ENCODE data around the gene EFHD1. TPM values are rescaled to one million over a fixed set of nuclear protein-coding genes. Genes with fewer than 3 reads are reported as not detected.

Gene EFHD1
- total and polyA plus RNA-seq, 9 of the 15 experiments (the other 6 are each of a cell fraction or from before 2014, with no cell fraction given): 0.66 to 9.1 (median 2.0) TPM

DNA sequence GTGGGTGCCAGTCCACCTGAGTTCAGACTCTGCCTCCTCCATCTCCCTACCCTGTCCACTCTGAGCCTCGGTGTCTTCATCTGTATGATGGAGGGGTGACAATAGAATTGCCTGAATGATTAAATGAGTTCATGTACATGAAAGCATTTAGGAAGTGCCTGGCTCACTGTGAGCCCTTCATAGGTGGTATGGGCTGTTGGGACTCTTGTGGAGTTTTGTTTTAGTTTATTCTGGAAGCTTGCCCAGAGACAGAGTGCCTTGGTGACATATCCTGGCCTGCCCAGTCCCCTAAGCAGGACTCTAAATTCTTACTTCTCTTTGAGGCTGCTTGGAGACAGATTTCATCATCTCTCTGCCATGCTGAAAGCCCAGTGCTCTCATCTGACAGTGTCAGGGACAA is 39.2 kb downstream of the EFHD1 start:
- ChIA-PET POLR2A (no interaction called here), CTCF (ENCODE audit: low intra/inter-chr PET ratio) (no interaction called here)
- Histone ChIP-seq H3K9ac (ENCODE audit: insufficient read depth in 1 of 2, low read depth in 2 of 2, low read length in 2 of 2) (no peak overlapping the region), H3K4me3 (no peak overlapping the region), H3K9me1 (ENCODE audit: control insufficient read depth, insufficient read depth, low read length) (no peaks in the 10 kb centered on the region), H3K79me2 (ENCODE audit: control insufficient read depth, insufficient read depth, low read length) (no peaks in the 10 kb centered on the region), H4K20me1 (replicated peaks; ENCODE audit: control insufficient read depth, insufficient read depth, low read length) (no peaks in the 10 kb centered on the region), H3K4me2 (ENCODE audit: insufficient read depth, low read length) (no peak overlapping the region), H3K9me3 (replicated peaks; ENCODE audit: control insufficient read depth, insufficient read depth, low read depth, low read length) (no peaks in the 10 kb centered on the region), H3K36me3 (ENCODE audit: control insufficient read depth, insufficient read depth, low read length) (no peaks in the 10 kb centered on the region), H3K4me1 (replicated peaks in 1 of 2; ENCODE audit: control insufficient read depth in 2 of 2, insufficient read depth in 2 of 2, low read length in 2 of 2) (no peaks in the 10 kb centered on the region; a peak in 2 of 5 replicates), H3K27ac (ENCODE audit: extremely low read depth, low read depth, low read length) (no peak overlapping the region), H3K27me3 (ENCODE audit: control insufficient read depth in 2 of 2, insufficient read depth in 2 of 2, low read length in 2 of 2) (peaks cover 0 to 4% of the 10 kb centered on the region in 2 experiments; a peak in 3 of 5 replicates), H2AFZ (ENCODE audit: low read depth, low read length) (no peak overlapping the region)
- no peak for ATAC-seq
- no CpG with 5 or more reads among the region's 1 CpG for WGBS (ENCODE audit: insufficient coverage, low coverage, missing lambda C conversion rate)
- FAIRE-seq: no peak
- no TSS peak for BruUV-seq (replicated peaks)
- no peak for DNase-seq (ENCODE audit: extremely low read depth in 1 of 4, low spot score in 3 of 4)
- in situ Hi-C loops (cut with MboI): no loop called here
- TF ChIP-seq, protein P1, sequence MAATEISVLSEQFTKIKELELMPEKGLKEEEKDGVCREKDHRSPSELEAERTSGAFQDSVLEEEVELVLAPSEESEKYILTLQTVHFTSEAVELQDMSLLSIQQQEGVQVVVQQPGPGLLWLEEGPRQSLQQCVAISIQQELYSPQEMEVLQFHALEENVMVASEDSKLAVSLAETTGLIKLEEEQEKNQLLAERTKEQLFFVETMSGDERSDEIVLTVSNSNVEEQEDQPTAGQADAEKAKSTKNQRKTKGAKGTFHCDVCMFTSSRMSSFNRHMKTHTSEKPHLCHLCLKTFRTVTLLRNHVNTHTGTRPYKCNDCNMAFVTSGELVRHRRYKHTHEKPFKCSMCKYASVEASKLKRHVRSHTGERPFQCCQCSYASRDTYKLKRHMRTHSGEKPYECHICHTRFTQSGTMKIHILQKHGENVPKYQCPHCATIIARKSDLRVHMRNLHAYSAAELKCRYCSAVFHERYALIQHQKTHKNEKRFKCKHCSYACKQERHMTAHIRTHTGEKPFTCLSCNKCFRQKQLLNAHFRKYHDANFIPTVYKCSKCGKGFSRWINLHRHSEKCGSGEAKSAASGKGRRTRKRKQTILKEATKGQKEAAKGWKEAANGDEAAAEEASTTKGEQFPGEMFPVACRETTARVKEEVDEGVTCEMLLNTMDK (IDR thresholded peaks at IDR 0.05; ENCODE audit: borderline replicate concordance, insufficient read depth, low read depth, low read length, poor library complexity, severe bottlenecking): no peak
- TF ChIP-seq CEBPG (CRISPR knock-in tag; IDR thresholded peaks at IDR 0.05) (no peak), CEBPG (tag; conservative IDR thresholded peaks at IDR 0.05 in 1 of 2, IDR thresholded peaks at IDR 0.05 in 1 of 2) (0 out of 4 replicates have a peak, but pooled peaks of 1 of the 2 experiments have one; percentile 11)
- intact Hi-C loops (cut with micrococcal nuclease): no loop called here

GRCh38 chr2:232674491-232674890 is 41.1 kb downstream of the EFHD1 start:
- Histone ChIP-seq H3K9me1 (ENCODE audit: control insufficient read depth, insufficient read depth, low read length) (no peaks in the 10 kb centered on the region), H3K9ac (ENCODE audit: insufficient read depth in 1 of 2, low read depth in 2 of 2, low read length in 2 of 2) (no peak overlapping the region), H3K36me3 (ENCODE audit: control insufficient read depth, insufficient read depth, low read length) (no peaks in the 10 kb centered on the region), H3K27ac (ENCODE audit: extremely low read depth, low read depth, low read length) (no peak overlapping the region), H4K20me1 (replicated peaks; ENCODE audit: control insufficient read depth, insufficient read depth, low read length) (no peaks in the 10 kb centered on the region), H2AFZ (ENCODE audit: low read depth, low read length) (no peak overlapping the region), H3K4me2 (ENCODE audit: insufficient read depth, low read length) (no peak overlapping the region), H3K4me1 (replicated peaks in 1 of 2; ENCODE audit: control insufficient read depth in 2 of 2, insufficient read depth in 2 of 2, low read length in 2 of 2) (no peaks in the 10 kb centered on the region; a peak in 2 of 5 replicates), H3K27me3 (ENCODE audit: control insufficient read depth in 2 of 2, insufficient read depth in 2 of 2, low read length in 2 of 2) (peaks cover 0 to 4% of the 10 kb centered on the region in 2 experiments; a peak in 3 of 5 replicates), H3K4me3 (no peak overlapping the region), H3K79me2 (ENCODE audit: control insufficient read depth, insufficient read depth, low read length) (no peaks in the 10 kb centered on the region), H3K9me3 (replicated peaks; ENCODE audit: control insufficient read depth, insufficient read depth, low read depth, low read length) (no peaks in the 10 kb centered on the region)
- DNase-seq (ENCODE audit: extremely low read depth in 1 of 4, low spot score in 3 of 4) (no peak), FAIRE-seq (no peak), ATAC-seq (no peak)
- in situ Hi-C loops (cut with MboI) (no loop called here), intact Hi-C loops (cut with micrococcal nuclease) (no loop called here)
- ChIA-PET POLR2A (no interaction called here), CTCF (ENCODE audit: low intra/inter-chr PET ratio) (no interaction called here)
- TF ChIP-seq ZNF224 (CRISPR knock-in tag; IDR thresholded peaks at IDR 0.05): no peak
- WGBS (ENCODE audit: insufficient coverage, low coverage, missing lambda C conversion rate): 18% methylated on average over 4 of the region's 6 CpGs
- no TSS peak for BruUV-seq (replicated peaks)

Measured in K562 (cell line).